Measurements from ENCODE around the gene FAM131C.

FAM131C gene

DNA sequence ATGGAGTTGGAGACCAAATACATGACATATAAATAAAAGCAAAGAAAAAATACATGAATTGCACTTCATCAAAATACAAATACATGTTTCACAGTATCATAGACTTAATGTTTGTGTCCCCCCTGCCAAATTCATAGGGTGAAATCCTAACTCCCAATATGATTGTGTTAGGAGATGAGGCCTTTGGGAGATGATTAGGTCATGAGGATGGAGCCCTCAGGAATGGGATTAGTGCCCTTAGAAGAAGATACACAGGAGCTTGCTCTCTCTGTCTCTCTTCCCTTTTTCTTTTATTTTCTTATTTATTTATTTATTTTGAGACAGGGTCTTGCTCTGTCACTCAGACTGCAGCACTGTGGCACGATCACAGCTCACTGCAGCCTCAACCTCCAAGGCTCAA is 26.0 kb upstream of the FAM131C start:
- DNase-seq, result no peak

DNA sequence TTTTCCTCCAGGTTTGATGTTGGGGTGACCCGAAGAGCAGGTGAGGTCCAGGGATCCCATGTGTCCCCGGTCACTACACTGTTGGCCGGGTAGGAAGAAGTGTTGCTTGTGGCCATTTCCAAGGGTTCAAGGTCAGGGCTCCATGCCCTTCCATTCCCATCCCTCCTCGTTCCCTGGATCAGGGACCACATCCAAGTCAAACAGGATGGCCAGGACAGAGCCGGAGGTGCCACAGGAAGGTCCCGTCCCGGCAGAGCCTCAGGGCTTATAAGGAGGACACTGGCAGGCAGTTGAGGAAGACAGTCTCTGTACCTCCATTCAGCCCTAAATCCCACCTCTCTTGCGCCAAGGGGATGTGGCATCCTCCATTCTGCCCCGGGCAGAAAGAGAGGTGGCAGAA is 22.0 kb upstream of the FAM131C start:
- DNase-seq, result no peak

DNA sequence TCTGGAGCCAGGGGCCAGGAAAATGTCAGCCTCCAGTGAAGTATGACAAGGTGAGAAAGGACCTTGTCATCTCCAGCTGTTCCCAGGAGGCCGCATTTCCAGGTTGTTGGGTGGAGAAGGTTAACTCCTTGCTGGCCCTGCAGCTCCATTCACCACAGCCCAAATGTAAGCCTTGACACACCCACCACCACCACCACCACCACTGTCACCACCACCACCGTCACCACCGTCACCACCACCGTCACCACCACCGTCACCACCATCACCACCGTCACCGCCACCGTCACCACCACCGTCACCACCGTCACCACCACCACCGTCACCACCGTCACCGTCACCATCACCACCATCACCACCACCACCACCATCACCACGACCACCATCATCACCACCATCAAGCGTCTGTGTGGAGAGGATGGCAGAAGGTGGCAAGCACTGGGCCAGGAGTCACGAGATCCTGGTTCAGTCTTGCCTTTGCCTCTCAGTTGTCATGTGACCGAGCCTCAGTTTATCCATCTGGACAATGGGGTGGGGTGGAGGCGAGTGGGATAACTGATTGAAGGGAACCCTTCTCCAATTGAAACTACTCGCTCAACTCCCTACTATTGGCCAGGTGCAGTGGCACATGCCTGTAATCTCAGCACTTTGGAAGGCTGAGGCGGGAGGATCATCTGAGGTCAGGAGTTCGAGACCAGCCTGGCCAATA is 21.2 kb upstream of the FAM131C start:
- no peak for DNase-seq

DNA sequence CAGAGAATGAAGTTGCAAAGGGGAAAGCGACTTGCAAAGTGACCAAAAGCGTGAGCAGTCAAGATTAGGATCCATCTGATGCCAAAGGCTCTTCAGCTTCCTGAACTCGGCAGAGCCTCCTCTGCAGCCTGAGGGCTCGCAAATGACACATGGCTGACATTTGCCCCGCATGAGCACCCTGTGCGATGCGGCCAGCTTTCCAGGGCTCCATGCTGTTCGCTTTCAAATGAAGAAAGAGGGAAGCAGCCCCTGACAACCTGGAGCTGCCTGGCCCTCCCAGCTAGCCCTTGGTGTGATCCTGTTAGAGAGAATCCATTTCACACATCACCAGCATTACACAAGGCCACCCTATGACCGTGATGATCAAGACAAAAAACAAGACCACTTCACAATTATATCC is 20.2 kb upstream of the FAM131C start:
- no peak for DNase-seq

DNA sequence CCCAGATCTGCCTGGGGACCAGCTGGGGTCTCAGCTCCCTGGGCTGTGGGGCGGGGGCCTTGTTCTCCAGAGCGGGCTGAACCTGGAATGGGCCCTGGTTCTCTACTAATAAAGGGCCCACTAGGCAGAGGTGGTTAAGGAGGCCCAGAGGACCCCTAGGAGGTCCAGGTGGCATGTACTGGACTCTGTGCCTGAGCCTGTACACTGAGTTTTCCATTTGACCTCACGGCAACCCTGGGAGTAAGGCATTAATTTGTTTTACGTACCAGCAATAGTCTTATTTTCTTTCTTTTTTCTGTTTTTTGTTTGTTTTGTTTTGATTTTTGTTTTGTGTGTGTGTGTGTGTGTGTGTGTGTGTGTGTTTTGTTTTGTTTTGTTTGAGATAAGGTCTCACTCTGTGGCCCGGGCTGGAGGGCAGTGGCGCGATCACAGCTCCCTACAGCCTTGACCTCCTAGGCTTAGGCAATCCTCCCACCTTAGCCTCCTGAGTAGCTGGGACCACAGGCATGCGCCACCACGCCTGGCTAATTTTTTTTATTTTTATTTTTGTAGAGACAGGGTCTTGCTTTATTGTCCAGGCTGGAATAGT is 19.6 kb upstream of the FAM131C start:
- no peak for DNase-seq

DNA sequence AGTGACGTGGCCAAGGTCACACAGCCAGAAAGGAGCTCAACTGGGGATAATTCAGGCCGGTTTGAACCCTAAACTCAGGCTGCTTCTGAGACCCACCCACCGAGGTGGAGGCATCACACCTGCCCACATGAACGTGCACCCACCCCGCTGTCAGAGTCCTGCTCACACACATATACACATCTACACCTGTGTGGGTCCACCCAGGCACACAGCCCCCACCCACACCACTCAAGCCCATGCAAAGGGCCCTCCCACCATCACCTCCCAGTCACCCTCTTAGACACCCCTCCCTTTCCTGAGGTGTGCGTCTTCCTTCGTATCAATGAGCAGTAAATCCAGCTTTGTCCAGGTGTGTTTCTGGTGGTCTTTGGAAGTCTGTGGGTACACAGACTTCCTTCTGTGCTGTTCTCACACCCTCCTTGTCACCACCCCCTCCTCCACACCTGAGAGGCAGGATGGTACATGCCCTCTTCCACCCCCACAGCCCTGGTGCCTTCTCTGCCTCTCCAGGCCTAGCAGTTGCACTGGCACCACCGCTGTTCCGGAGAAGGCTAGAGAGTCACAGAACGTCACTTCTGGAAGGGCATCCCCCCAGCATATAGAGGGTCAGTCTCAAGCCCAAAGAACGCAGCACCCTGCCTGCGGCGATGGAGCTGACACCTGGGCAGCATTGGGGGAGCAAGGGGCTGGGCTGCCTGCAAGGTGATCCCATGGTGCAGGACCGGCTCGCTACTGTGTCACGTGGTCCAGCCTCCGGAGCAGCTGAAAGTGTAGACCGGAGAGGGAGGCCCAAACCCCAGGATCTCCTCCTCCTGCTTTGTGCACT is 18.9 kb upstream of the FAM131C start:
- DNase-seq, result no peak

DNA sequence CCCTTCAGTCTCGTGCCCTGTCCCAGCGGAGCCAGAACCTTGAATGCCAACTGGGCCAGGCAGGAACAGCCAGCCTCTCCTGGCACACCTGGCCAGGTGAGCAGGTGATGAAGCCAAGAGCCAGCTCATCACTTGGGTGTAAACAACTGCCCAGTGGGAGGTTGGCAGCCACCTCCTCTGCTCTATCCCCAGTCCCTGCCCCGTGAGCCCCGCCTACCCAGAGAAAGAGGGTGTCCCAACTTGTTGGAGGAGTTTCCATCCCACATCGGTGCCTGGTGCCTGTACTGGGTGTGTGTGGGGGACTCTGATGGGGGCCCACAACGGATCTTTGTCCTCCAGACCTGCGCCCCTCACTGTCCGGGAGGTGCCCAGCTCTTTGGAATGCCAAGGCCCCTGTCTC is 17.8 kb upstream of the FAM131C start:
- DNase-seq, result no peak

DNA sequence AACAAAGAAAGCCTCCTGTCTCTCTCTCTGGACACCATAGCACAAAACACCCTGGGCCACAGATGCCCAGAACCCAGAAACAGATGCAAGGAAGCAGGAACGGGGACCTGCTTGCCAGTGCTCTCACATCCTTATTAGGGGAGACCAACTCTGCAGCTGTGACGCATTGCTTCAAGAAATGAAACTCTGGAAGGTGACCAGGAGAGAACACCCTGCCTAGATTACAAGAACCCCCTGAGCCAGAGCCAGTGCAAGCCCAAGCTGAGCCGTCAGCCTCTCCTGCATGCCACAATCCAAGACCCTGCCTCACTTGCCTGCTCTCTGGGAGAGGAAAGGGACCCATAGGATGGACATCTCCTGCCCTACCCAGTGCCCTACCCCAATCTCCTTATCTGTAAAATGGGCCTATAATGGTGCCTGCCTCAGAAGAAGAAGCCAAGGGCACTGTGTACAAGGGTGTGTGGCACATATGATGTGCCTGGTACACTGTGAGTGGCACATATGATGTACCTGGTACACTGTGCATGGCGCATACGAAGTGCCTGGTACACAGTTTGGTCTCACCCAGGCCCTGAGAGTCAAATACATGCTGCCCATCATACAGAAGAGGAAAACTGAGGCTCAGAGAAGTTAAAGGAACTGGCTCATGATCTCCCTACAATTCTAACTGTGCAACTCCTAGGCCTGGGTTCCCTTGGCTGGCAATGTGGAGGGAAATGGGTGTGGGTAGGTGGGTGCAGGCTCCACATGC is 16.8 kb upstream of the FAM131C start:
- DNase-seq, result no peak

DNA sequence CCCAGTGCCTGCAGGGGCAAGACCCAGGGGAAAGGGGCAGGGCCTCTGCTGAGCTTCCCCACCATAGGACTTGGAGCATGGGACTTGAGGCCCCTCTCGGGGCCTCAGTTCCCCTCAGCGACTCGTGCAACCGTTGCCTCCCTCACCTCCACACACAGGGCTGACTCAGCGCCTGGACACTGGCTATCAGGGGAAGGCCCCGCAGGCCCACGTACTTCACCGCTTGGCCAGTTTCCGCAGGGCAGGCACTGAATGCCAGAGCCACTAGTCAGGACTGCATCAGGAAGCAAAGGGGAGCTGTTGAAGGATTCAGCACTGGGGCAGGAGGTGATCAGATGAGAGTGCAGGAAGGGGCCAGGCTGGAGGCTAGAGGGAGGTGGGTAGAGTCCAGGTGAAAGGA is 15.5 kb upstream of the FAM131C start:
- DNase-seq, result no peak

DNA sequence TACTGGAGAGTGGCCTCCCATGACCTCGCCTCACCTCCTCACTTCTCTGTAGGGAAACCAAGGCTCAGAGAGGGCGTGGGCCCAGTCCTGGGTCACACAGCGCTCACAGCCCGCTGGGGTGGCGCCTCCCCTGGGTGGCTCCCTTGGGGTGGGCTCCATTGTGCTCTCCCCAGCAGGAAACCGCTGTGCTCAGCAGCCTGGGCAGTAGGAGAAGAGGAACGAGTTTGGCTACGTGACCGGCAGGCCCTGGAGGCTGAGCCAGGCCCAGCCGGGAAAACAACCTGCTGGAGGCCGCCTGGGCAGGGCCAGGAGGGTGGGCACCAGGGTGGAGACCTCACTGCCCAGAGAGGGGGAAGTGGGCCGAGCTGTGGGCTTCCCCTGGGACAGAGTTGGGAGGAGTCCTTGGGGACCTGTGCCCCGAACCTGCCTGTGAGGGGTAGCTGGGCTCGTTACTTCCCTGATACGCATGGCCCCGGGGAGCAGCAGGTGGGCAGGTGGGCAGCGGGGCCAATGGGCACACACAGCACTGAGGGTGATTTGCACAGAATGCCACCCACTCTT is 15.0 kb upstream of the FAM131C start:
- DNase-seq, result no peak

DNA sequence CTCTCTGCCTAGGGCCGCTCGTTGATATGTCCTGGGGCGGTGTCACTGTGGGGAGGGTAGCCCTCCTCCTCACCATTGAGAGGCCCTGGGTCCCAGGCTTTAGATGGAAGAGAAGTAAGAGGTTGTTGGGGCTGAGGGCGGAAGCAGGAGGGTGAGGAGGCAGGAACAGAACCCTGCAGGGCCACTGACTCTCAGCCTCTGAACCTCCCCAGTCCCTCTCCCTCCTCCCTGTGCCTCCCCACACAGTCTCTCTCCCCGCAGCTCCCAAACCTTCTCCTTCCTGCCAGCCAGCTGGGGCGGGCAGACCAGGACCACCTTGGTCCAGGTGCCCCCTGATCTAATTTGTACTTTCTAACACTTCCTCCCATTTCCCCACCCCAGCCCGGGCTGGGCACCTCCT is 14.3 kb upstream of the FAM131C start:
- DNase-seq, result no peak

DNA sequence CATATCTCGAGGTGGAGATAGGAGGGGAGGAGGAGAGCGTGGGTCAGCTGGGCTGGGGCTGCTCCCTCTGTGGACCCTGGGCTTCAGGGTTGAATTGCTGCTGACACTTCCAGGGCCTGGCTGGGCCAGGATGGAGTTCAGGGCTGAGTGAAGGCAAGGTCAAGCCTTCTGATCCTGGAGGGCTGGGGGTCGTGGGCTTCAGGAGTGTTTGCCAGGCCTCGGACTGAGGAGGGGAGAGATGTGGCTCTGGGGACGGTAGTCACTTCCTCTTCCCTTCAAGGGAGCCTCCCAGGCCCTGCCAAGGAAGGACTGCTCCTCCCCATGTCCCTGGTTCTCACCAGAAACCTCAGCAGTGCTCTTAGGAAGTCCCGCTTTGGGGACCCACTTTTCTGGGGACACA is 12.1 kb upstream of the FAM131C start:
- no peak for DNase-seq

DNA sequence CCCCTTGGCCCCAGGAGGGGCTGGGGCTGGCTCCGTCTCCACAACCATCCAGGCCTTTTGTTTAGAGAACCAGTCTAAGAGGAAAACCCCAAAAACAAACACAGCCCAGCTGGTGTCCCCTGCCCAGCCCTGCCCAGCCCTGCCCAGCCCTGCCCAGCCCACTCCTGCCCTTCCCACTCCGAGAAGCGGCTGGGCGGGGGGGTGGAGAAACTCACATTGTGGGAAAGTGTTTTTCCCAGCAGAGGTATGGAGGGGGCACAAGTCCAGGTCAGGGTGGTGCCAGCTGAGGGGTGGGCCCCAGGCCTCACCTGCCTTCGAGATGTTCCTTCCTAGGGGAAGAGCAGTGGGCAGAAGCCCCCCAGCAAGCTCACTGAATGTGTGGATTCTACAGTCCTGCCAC is 10.0 kb upstream of the FAM131C start:
- DNase-seq, result no peak

DNA sequence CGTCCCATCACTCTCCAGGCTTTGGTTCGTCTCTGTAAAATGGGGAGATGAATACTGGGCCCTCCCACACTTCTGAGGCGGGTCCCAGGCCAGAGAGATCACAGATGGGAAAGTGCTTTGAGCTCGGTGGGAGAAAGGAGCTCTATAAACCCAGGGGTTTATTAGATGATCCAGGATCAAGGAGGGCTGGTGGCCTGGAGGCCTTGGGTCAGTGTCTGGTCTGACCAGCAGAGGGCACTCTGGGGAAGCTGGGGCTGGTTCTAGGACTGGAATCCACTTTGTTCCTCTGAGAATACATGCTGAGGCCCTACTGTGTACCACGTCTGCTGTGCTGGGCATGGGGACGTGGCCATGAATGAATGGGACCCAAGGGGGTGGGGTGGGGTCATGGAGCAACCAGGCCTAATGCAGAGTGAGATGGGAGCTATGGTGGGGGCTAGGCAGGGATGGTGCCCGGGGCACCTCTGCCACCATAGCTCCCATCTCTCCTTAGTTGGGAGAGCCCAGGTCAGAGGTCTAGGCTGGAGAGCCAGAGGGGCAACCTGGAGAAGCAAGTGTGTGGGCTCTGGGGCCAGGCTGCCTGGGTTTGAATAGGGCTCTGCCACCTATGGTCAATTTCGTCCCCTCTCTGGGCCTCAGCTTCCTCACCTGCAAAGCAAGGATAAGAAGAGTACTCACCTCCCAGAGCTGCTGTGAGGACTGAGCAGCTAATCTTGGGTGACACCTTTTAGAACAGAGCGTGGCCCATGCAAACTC is 9.0 kb upstream of the FAM131C start:
- peak; percentile 10 for DNase-seq

DNA sequence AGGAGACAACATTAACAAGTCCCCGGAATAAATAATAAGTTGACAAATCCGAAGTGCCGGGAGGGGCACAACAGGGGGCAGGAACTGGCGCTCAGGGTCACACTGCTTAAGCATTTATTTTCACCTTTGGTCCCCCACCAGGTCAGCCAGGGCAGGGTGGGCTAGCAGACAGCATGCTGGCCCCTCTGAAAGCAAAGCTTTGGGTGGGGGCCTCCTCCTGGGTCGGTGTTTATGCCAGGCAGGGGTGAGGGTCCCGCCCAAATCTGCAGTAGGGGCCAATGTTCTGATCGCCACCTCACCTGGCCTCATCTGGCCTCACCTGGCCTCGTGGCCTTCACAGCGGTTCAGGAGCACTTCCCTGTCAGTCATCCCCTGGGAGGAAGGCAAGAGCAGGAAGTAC is 8.2 kb upstream of the FAM131C start:
- DNase-seq, result no peak

DNA sequence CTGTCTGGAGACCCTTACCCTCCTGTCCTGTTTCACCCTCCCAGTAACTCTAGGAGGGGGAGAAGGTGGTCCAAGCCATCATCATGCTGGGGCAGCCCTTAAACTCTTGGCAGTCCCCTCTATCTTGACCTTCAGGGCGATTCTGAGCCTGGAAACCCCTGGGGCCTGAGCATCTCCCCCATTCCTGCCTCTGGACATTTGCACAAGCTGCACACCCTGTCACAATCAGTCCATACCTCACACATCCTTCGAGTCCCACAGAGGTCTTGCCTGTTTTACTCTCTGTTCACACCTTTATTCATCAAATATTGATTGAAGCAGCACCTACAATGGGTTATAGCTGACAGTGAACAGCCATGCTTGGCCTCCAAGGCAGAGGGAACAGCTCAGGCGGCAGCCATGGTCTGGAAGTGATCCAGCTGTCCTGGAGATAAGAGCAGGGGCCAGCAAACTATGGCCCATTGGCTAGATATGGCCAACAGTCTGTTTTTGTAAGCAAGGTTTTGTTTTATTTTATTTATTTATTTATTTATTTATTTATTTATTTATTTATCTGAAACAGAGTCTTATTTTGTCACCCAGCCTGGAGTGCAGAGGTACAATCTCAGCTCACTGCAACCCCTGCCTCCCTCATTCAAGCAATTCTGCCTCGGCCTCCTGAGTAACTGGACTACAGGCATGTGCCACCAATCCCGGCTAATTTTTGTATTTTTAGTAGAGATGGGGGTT is 7.1 kb upstream of the FAM131C start:
- no peak for DNase-seq

DNA sequence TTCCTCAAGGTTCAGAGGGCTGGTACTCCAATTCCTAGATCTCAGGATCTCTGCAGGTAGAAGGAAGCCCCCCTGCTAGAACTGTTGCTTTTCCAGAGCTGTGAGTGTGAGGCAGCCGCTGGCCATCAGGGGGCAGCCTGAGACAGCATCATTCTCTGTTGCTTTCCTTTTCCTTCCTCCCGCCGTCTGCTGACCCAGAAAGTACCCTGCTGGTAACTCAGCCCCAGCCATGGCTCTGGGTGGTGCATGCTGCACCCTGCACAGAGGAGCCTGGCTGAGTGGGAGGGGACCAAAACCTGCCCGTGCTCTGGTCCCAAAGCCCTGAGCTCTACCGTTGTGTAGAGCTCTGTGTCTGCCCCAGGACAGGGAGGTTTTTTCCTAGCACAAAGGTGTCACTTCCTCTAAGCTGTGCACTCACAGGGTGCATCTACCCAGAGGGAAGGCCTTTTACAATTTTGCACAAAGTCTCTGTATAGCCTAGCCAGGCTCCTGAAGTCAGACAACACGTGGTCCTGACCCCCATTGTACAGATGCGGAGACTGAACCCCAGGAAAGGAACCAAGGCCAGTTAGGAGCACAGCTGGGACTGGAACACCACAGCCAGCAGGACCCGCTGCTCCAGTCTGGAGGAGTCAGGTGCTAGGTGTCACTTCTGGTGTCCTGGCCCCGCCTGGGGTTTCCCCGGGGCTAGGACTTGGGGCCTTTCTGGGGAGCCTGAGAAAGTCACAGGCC is 5.6 kb upstream of the FAM131C start:
- DNase-seq, result peak; percentile 81

DNA sequence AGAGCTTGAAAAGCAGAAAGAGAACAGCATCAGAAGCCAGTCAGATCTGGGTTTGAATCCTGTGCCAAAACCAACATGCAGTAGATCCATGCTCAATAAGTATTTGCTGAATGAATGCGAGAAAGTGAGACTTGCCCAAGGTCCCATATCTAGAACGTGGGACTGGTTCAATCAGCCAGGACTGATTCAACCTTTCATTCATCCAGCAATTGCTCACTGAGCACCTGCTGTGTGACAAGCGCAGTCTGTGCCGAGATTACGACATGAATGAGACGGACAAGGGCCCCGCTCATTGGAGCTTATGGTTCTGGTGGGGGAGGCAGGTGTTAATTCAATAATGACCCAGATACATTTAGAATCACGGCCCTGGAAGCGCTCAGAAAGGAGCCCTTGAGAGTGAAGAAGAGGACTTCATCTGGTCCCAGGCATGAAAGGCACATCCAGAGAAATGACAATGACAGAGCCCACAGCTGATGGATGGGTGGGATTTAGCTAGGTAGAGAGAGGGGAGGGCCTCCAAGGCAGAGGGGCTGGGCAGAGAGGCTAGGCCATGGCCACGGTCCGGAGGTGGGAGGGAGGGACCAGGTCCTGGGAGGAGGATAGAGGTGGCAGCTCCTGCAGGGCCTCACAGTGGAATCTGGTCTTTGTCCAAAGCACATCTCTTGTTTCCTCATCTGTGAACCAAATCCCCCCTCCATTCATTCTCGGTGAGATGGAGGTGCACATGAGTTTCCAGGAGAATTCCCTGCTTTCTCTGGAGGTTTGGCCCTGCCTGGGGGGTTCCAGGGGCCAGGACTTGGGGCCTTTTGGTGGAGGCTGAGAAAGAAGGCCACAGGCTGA is 4.2 kb upstream of the FAM131C start:
- DNase-seq, result no peak

DNA sequence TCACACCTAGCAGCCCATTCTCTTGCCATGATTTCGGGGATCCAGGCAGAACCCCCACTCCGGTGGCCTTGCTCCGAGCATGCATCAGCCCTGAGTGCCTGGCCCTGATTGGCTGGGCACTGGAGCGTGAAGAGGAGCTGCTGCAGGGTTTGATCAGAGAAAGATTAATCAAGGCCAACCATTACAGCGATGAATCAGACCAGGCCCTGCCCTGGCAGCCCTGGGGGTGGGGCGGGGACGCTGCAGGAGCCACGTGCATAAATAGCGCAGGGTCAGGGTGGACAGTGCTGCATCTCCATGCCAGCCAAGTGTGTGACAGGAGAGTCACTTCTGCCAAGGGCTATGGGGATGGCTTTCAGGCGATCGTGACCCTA is 3.4 kb upstream of the FAM131C start:
- no peak for DNase-seq

Data from DMS79 treated with DMSO at 0.1 percent for 48 hours (cell line).